IPS-11a (cell line): ENCODE data around the gene PPARA.

Source experiments
- H3K4me3 ChIP-seq: one replicate; pipeline ENCODE4 v1.5.1; 2013; ENCODE audit warnings: low read depth, low read length, control low read depth

PPARA gene

GRCh38 chr22:46142548-46143490, 7.5 kb upstream of the PPARA start:
- H3K4me3 ChIP-seq, result no peak overlapping the region

GRCh38 chr22:46143491-46144147, 6.7 kb upstream of the PPARA start:
- H3K4me3 ChIP-seq, result no peak overlapping the region

GRCh38 chr22:46145361-46145851, 4.9 kb upstream of the PPARA start:
- no peak overlapping the region for H3K4me3 ChIP-seq

GRCh38 chr22:46145896-46146295, 4.4 kb upstream of the PPARA start:
- no peak overlapping the region for H3K4me3 ChIP-seq

- H3K4me3 ChIP-seq, result no peak overlapping the region
Measured at GRCh38 chr22:46146329-46146728, 4.0 kb upstream of the PPARA start.

- H3K4me3 ChIP-seq, result no peak overlapping the region
Measured at GRCh38 chr22:46147061-46147460, 3.3 kb upstream of the PPARA start.

- no peak overlapping the region for H3K4me3 ChIP-seq
Measured at GRCh38 chr22:46147471-46148267, 2.7 kb upstream of the PPARA start.

GRCh38 chr22:46148336-46148735, 2.0 kb upstream of the PPARA start:
- H3K4me3 ChIP-seq, result no peak overlapping the region

- H3K4me3 ChIP-seq, result peak overlapping the region; percentile 42
Measured at GRCh38 chr22:46148816-46149511, 1.4 kb upstream of the PPARA start.

- H3K4me3 ChIP-seq, result peak overlapping the region; percentile 42
Measured at GRCh38 chr22:46149512-46150033, 753 bp upstream of the PPARA start.

GRCh38 chr22:46150655-46151477, 540 bp downstream of the PPARA start:
- peak overlapping the region; percentile 64 for H3K4me3 ChIP-seq

GRCh38 chr22:46153930-46154329, 3.6 kb downstream of the PPARA start:
- H3K4me3 ChIP-seq, result no peak overlapping the region

- H3K4me3 ChIP-seq, result no peak overlapping the region
Measured at GRCh38 chr22:46156031-46156430, 5.7 kb downstream of the PPARA start.

- no peak overlapping the region for H3K4me3 ChIP-seq
Measured at GRCh38 chr22:46158283-46158682, 8.0 kb downstream of the PPARA start.

- H3K4me3 ChIP-seq, result no peak overlapping the region
Measured at GRCh38 chr22:46159212-46159611, 8.9 kb downstream of the PPARA start.

- H3K4me3 ChIP-seq, result no peak overlapping the region
Measured at GRCh38 chr22:46159777-46160176, 9.5 kb downstream of the PPARA start.

- H3K4me3 ChIP-seq, result no peak overlapping the region
Measured at GRCh38 chr22:46162285-46162684, 12.0 kb downstream of the PPARA start.

- no peak overlapping the region for H3K4me3 ChIP-seq
Measured at GRCh38 chr22:46162771-46163556, 12.6 kb downstream of the PPARA start.

GRCh38 chr22:46163557-46163888, 13.2 kb downstream of the PPARA start:
- no peak overlapping the region for H3K4me3 ChIP-seq
